DND-41 (cell line): Measurements from ENCODE around the gene RAI2.

ENCODE experiments used
- ATAC-seq: fragments of 200-7000 bp; cut with Tn5 transposase; 3 replicates; pipeline ENCODE4 v1.9.1; 2021; ENCODE audit warnings: low read depth; ENCODE audit not compliant: insufficient read depth
- DNase-seq: peaks from one replicate; pipeline ENCODE4 v3.0.0-alpha.2; 2020
- H2AFZ ChIP-seq: 2 replicates; pipeline ENCODE4 v1.6.0; 2012; ENCODE audit warnings: low read depth, low read length
- H3K27ac ChIP-seq: 2 replicates; pipeline ENCODE4 v1.5.1; 2012; ENCODE audit warnings: low read length, inconsistent platforms
- H3K27me3 ChIP-seq: fragments of 200-600 bp; sonication (generic); 2 replicates; pipeline ENCODE4 v1.6.0; 2012; ENCODE audit warnings: low read length, mild to moderate bottlenecking, inconsistent platforms; ENCODE audit not compliant: insufficient read depth, poor library complexity
- H3K36me3 ChIP-seq: 2 replicates; pipeline ENCODE4 v1.5.1; 2012; ENCODE audit warnings: low read length, inconsistent platforms; ENCODE audit not compliant: insufficient read depth
- H3K4me1 ChIP-seq: 2 replicates; pipeline ENCODE4 v1.5.1; 2012; ENCODE audit warnings: mild to moderate bottlenecking, low read length; ENCODE audit not compliant: insufficient read depth
- H3K4me2 ChIP-seq: 2 replicates; pipeline ENCODE4 v1.6.0; 2012; ENCODE audit warnings: mild to moderate bottlenecking, moderate library complexity, low read length, inconsistent platforms; ENCODE audit not compliant: insufficient read depth
- H3K4me3 ChIP-seq, 2 experiments: fragments of 200-600 bp in 1 of 2; shearing (Covaris generic) in 1 of 2; 2 replicates each; pipeline ENCODE4 v1.5.1; 2012 to 2016; ENCODE audit warnings: inconsistent platforms in 2 of 2, low read length in 2 of 2, mild to moderate bottlenecking in 2 of 2, low read depth in 1 of 2, moderate library complexity in 1 of 2
- H3K79me2 ChIP-seq: 2 replicates; pipeline ENCODE4 v1.6.0; 2012; ENCODE audit warnings: low read length, inconsistent platforms; ENCODE audit not compliant: insufficient read depth
- H3K9ac ChIP-seq: 2 replicates; pipeline ENCODE4 v1.6.0; 2012; ENCODE audit warnings: low read depth, mild to moderate bottlenecking, inconsistent platforms, low read length, moderate library complexity
- H3K9me3 ChIP-seq: 2 replicates; pipeline ENCODE4 v1.5.1; 2012; ENCODE audit warnings: low read length, moderate library complexity, mild to moderate bottlenecking, inconsistent platforms; ENCODE audit not compliant: insufficient read depth, severe bottlenecking
- H4K20me1 ChIP-seq: 2 replicates; pipeline ENCODE4 v1.6.0; 2012; ENCODE audit warnings: low read length; ENCODE audit not compliant: insufficient read depth
- CTCF ChIP-seq: IDR thresholded peaks from 2 replicates; pipeline ENCODE4 v1.5.1; 2012; ENCODE audit warnings: borderline replicate concordance, low read length, moderate library complexity, mild to moderate bottlenecking; ENCODE audit not compliant: poor library complexity, severe bottlenecking; ENCODE audit errors: extremely low read depth
- EZH2 ChIP-seq: IDR thresholded peaks from 3 replicates; pipeline ENCODE4 v1.6.1; 2012; ENCODE audit warnings: borderline replicate concordance, low read depth, mild to moderate bottlenecking, moderate library complexity, low read length, inconsistent platforms; ENCODE audit not compliant: severe bottlenecking

Gene RAI2

GRCh38 chrX:17767734-17768133 is 93.4 kb downstream of the RAI2 start:
- TF ChIP-seq CTCF (no peak), EZH2 (no peak)
- H3K4me2 ChIP-seq, result no peak overlapping the region
- no peaks in the 10 kb centered on the region for H3K4me1 ChIP-seq
- ATAC-seq, result no peak
- no peak overlapping the region for H3K4me3 ChIP-seq
- H3K79me2 ChIP-seq, result no peaks in the 10 kb centered on the region
- no peak for DNase-seq
- H3K9ac ChIP-seq, result no peak overlapping the region
- H2AFZ ChIP-seq, result no peak overlapping the region
- H3K27ac ChIP-seq, result no peak overlapping the region
- H3K27me3 ChIP-seq, result no peaks in the 10 kb centered on the region
- H4K20me1 ChIP-seq, result no peaks in the 10 kb centered on the region
- H3K9me3 ChIP-seq, result no peaks in the 10 kb centered on the region
- no peaks in the 10 kb centered on the region for H3K36me3 ChIP-seq

- ATAC-seq, result no peak
- Histone ChIP-seq H3K79me2 (no peaks in the 10 kb centered on the region), H3K27me3 (no peaks in the 10 kb centered on the region), H3K4me1 (no peaks in the 10 kb centered on the region), H3K36me3 (no peaks in the 10 kb centered on the region), H3K4me3 (no peak overlapping the region), H3K9ac (no peak overlapping the region), H3K27ac (no peak overlapping the region), H3K4me2 (no peak overlapping the region), H3K9me3 (no peaks in the 10 kb centered on the region), H2AFZ (no peak overlapping the region), H4K20me1 (no peaks in the 10 kb centered on the region)
- TF ChIP-seq EZH2 (no peak), CTCF (no peak)
- no peak for DNase-seq
These were observed 101.1 kb downstream of the RAI2 start for GRCh38 chrX:17759990-17760389.

- no peaks in the 10 kb centered on the region for H3K4me1 ChIP-seq
- H4K20me1 ChIP-seq, result no peaks in the 10 kb centered on the region
- no peaks in the 10 kb centered on the region for H3K27me3 ChIP-seq
- H3K9ac ChIP-seq, result no peak overlapping the region
- H3K9me3 ChIP-seq, result no peaks in the 10 kb centered on the region
- ATAC-seq (no peak), DNase-seq (no peak)
- H3K4me2 ChIP-seq, result no peak overlapping the region
- H3K36me3 ChIP-seq, result no peaks in the 10 kb centered on the region
- no peaks in the 10 kb centered on the region for H3K79me2 ChIP-seq
- TF ChIP-seq EZH2, result no peak
- TF ChIP-seq CTCF, result no peak
- H2AFZ ChIP-seq, result no peak overlapping the region
- H3K27ac ChIP-seq, result no peak overlapping the region
- no peak overlapping the region for H3K4me3 ChIP-seq
These were observed 102.7 kb downstream of the RAI2 start for GRCh38 chrX:17758382-17758781.

GRCh38 chrX:17750436-17750835 is 110.7 kb downstream of the RAI2 start:
- Histone ChIP-seq H2AFZ (no peak overlapping the region), H3K9me3 (no peaks in the 10 kb centered on the region), H3K4me2 (no peak overlapping the region), H3K36me3 (no peaks in the 10 kb centered on the region), H3K4me1 (no peaks in the 10 kb centered on the region), H3K4me3 (no peak overlapping the region), H3K79me2 (no peaks in the 10 kb centered on the region), H3K9ac (no peak overlapping the region), H4K20me1 (no peaks in the 10 kb centered on the region), H3K27ac (no peak overlapping the region), H3K27me3 (no peaks in the 10 kb centered on the region)
- TF ChIP-seq CTCF (no peak), EZH2 (no peak)
- DNase-seq, result no peak
- ATAC-seq, result no peak
